SIG-M5 (cell line): ENCODE measurements around the gene SNX15.

Experiments
- DNase-seq: peaks from one replicate; lab custom pipeline; 2025; lab: John Stamatoyannopoulos, UW

SNX15 gene

GRCh38 chr11:65084598-65085375, 57.5 kb downstream of the SNX15 start:
- no peak for DNase-seq

DNA sequence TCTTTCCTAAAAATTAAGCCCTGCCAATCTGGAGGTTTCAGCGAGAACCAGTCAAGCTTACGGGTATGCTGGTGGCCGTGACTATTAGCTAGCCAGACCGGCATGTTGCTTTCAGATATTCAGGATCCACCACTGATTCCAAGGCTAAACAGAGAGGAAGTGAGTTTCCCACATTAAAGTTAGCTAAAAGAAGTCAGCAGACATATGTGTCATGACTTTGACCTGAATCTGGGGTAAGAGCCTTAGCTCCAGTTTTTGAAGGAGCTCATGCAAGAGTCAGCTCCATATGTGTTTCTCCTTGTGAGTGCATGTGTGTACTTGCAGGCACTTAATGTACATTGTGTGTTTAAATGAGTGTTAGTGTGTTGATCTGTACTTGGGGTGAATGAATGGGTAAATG, 58.2 kb downstream of the SNX15 start:
- no peak for DNase-seq

DNA sequence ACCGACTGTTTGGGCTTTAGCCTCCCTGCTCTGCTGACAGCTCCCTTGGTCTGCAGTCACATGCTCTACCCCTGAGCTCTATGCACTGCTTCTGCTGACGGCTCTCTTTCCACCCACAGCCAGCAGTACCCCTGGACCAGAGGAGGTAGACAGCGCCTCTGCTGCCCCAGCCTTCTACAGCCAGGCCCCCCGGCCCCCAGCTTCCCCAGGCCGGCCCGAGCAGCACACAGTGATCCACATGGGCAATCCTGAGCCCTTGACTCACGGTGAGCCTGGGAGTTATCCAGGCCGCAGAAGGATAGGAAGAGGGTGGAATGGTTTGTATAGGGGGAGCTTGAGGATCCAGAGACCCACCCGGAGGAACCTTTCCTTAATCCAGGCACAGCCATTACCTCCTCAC, 59.6 kb downstream of the SNX15 start:
- no peak for DNase-seq

GRCh38 chr11:65087216-65087615, 60.0 kb downstream of the SNX15 start:
- DNase-seq = no peak

DNA sequence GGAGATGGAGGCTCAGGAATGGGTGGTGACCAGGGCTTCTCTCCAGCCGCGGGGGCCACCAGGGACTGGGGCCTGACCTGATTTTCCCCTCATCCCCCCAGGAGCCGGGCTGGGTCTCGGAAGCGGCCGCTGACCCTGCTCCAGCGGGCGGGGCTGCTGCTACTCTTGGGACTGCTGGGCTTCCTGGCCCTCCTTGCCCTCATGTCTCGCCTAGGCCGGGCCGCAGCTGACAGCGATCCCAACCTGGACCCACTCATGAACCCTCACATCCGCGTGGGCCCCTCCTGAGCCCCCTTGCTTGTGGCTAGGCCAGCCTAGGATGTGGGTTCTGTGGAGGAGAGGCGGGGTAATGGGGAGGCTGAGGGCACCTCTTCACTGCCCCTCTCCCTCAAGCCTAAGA, 60.6 kb downstream of the SNX15 start:
- DNase-seq = no peak

GRCh38 chr11:65089621-65090020, 62.4 kb downstream of the SNX15 start:
- no peak for DNase-seq
